ENCODE results near the gene ZCCHC14. TPM values are rescaled to one million over a fixed set of nuclear protein-coding genes. Genes with fewer than 3 reads are reported as not detected.
A peak's percentile ranks its signal among the peaks of the same experiment; 100 is the strongest.

Gene ZCCHC14
- total and polyA plus RNA-seq, 2 of the 13 experiments (the other 11 are each of a cell fraction or from before 2014, with no cell fraction given) = 12.4 to 12.5 TPM

DNA sequence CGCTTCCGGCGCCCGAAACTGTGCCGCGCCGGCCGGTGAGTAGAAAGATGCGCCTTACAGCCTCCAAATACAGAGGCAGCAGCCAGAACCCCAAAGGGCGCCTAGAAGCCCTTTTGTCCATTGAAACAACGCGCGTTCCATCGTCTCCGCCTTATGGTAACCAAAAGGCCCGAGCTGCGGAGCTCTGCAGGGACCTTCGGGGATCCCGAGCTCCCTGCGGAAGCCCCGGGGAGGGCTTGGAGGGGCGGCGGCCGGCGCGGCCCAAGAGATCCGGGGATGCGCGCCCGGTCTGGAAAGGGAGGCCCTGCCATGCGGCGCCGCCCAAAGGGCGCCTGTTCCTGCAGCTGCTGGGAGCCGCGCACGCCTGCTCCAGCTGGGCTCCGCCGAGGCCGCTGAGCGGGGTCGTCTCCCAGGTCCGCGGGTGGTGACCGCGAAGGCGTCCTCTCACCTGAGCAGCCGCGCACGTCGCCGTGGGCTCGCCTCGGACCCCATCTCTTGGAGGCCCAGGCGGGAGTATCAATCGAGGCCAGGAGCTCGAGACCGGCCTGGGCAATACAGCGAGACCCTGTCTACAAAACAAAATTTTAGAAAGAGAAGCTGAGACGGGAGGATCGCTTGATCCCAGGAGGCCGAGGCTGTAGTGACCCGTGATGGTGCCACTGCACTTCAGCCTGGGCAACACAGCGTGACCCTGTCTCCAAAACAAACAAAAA lies 108.5 kb downstream of the ZCCHC14 start (continued):
- TF ChIP-seq, protein P1, sequence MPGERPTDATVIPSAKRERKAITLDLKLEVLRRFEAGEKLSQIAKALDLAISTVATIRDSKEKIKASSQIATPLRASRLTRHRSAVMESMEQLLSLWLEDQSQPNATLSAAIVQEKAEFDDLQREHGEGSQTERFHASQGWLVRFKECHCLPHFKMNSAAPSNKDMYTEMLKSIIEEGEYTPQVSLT (CRISPR knock-in tag; IDR thresholded peaks at IDR 0.05; ENCODE audit: borderline replicate concordance, low read depth) = no peak; the same call in 1 of the 2 replicates
- TF ChIP-seq ZNF788 (CRISPR knock-in tag; IDR thresholded peaks at IDR 0.05; ENCODE audit: borderline replicate concordance) (peak; percentile 47), MED1 (CRISPR knock-in tag; IDR thresholded peaks at IDR 0.05) (peak; percentile 54; the same call in 1 of the 2 replicates), KDM1A (CRISPR knock-in tag; IDR thresholded peaks at IDR 0.05) (peak; percentile 95; the same call in 1 of the 2 replicates), RBFOX2 (IDR thresholded peaks at IDR 0.05; ENCODE audit: low read depth, low read length) (peak; percentile 63), NCOA1 (CRISPR knock-in tag; IDR thresholded peaks at IDR 0.05) (peak; percentile 92; the same call in 1 of the 2 replicates), KAT8 (CRISPR knock-in tag; IDR thresholded peaks at IDR 0.05) (peak; percentile 65; the same call in 1 of the 2 replicates), KDM2A (CRISPR knock-in tag; IDR thresholded peaks at IDR 0.05; ENCODE audit: borderline replicate concordance, low read depth) (peak; percentile 46), XRCC5 (optimal IDR thresholded peaks at IDR 0.05; ENCODE audit: low read length) (peak; percentile 7), ZNF674 (CRISPR knock-in tag; IDR thresholded peaks at IDR 0.05; ENCODE audit: low read depth) (no peak), FOXC1 (CRISPR knock-in tag; IDR thresholded peaks at IDR 0.05; ENCODE audit: borderline replicate concordance) (peak; percentile 98), ARHGAP35 (CRISPR knock-in tag; IDR thresholded peaks at IDR 0.05; ENCODE audit: borderline replicate concordance) (peak; percentile 80; the same call in 1 of the 2 replicates), ZNF570 (CRISPR knock-in tag; IDR thresholded peaks at IDR 0.05; ENCODE audit: borderline replicate concordance) (no peak; the same call in 1 of the 2 replicates), SOX13 (IDR thresholded peaks at IDR 0.05) (no peak), SOX13 (CRISPR knock-in tag; conservative IDR thresholded peaks at IDR 0.05 in 1 of 2, IDR thresholded peaks at IDR 0.05 in 1 of 2) (0 out of 4 replicates have a peak, but pooled peaks of 1 of the 2 experiments have one; percentile 95), ZBTB3 (CRISPR knock-in tag; IDR thresholded peaks at IDR 0.05; ENCODE audit: borderline replicate concordance, low read depth) (no peak; the same call in 1 of the 2 replicates), TBX3 (IDR thresholded peaks at IDR 0.05; ENCODE audit: borderline replicate concordance) (no peak), ZBTB38 (CRISPR knock-in tag; IDR thresholded peaks at IDR 0.05) (peak; percentile 28; the same call in 1 of the 2 replicates), SIN3A (IDR thresholded peaks at IDR 0.05; ENCODE audit: borderline replicate concordance, low read depth, low read length) (peak; percentile 79; the same call in 1 of the 2 replicates), KMT2A (CRISPR knock-in tag; IDR thresholded peaks at IDR 0.05) (no peak; the same call in 1 of the 2 replicates)
- TF ChIP-seq, protein P2, sequence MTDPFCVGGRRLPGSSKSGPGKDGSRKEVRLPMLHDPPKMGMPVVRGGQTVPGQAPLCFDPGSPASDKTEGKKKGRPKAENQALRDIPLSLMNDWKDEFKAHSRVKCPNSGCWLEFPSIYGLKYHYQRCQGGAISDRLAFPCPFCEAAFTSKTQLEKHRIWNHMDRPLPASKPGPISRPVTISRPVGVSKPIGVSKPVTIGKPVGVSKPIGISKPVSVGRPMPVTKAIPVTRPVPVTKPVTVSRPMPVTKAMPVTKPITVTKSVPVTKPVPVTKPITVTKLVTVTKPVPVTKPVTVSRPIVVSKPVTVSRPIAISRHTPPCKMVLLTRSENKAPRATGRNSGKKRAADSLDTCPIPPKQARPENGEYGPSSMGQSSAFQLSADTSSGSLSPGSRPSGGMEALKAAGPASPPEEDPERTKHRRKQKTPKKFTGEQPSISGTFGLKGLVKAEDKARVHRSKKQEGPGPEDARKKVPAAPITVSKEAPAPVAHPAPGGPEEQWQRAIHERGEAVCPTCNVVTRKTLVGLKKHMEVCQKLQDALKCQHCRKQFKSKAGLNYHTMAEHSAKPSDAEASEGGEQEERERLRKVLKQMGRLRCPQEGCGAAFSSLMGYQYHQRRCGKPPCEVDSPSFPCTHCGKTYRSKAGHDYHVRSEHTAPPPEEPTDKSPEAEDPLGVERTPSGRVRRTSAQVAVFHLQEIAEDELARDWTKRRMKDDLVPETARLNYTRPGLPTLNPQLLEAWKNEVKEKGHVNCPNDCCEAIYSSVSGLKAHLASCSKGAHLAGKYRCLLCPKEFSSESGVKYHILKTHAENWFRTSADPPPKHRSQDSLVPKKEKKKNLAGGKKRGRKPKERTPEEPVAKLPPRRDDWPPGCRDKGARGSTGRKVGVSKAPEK (CRISPR knock-in tag; IDR thresholded peaks at IDR 0.05; ENCODE audit: borderline replicate concordance) = no peak
- TF ChIP-seq, protein P3, sequence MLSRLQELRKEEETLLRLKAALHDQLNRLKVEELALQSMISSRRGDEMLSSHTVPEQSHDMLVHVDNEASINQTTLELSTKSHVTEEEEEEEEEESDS (CRISPR knock-in tag; IDR thresholded peaks at IDR 0.05; ENCODE audit: borderline replicate concordance) = no peak
- TF ChIP-seq, protein P4, sequence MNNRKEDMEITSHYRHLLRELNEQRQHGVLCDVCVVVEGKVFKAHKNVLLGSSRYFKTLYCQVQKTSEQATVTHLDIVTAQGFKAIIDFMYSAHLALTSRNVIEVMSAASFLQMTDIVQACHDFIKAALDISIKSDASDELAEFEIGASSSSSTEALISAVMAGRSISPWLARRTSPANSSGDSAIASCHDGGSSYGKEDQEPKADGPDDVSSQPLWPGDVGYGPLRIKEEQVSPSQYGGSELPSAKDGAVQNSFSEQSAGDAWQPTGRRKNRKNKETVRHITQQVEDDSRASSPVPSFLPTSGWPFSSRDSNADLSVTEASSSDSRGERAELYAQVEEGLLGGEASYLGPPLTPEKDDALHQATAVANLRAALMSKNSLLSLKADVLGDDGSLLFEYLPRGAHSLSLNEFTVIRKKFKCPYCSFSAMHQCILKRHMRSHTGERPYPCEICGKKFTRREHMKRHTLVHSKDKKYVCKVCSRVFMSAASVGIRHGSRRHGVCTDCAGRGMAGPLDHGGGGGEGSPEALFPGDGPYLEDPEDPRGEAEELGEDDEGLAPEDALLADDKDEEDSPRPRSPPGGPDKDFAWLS (CRISPR knock-in tag; IDR thresholded peaks at IDR 0.05; ENCODE audit: borderline replicate concordance) = peak; percentile 17; the same call in 1 of the 2 replicates

All from HepG2 (cell line).